Chondrocyte (in vitro differentiated cells): ENCODE measurements around the gene SNAPC4. TPM values are rescaled to one million over a fixed set of nuclear protein-coding genes. Genes with fewer than 3 reads are reported as not detected.

Experiments used
- DNase-seq: peaks from one replicate; pipeline ENCODE4 v3.0.0; 2021; ENCODE audit warnings: mixed read lengths, low spot score
- H3K27ac Mint-ChIP-seq: one replicate; pipeline ENCODE4 v1.8.0; 2021; ENCODE audit warnings: mild to moderate bottlenecking, moderate library complexity, mixed read lengths; ENCODE audit not compliant: unreplicated experiment
- H3K27me3 Mint-ChIP-seq: 2 replicates; pipeline ENCODE4 v1.8.0; 2021; ENCODE audit warnings: low read depth, mixed read lengths
- H3K36me3 Mint-ChIP-seq: 2 replicates; pipeline ENCODE4 v1.8.0; 2021; ENCODE audit warnings: low read depth, mixed read lengths
- H3K4me1 Mint-ChIP-seq: 2 replicates; pipeline ENCODE4 v1.8.0; 2021; ENCODE audit warnings: low read depth, mild to moderate bottlenecking, mixed read lengths
- H3K4me3 Mint-ChIP-seq: one replicate; pipeline ENCODE4 v1.8.0; 2021; ENCODE audit warnings: mild to moderate bottlenecking, moderate library complexity, mixed read lengths; ENCODE audit not compliant: unreplicated experiment
- H3K9me3 Mint-ChIP-seq: 2 replicates; pipeline ENCODE4 v1.8.0; 2021; ENCODE audit warnings: low read depth, mixed read lengths
- total RNA-seq: library from RNA; stranded (reverse); gene quantifications from 3 replicates; pipeline ENCODE4 v1.2.1, GENCODE V29; 2021
- TF ChIP-seq, protein P1 (sequence below): fragments of 200-600 bp; sonication (generic); IDR thresholded peaks from 2 replicates; pipeline ENCODE4 v1.5.0; 2021; ENCODE audit warnings: antibody characterized with exemption, mild to moderate bottlenecking, moderate library complexity

Gene SNAPC4
- total RNA-seq, 1 donor from 2014 or later = 7.9 TPM

DNA sequence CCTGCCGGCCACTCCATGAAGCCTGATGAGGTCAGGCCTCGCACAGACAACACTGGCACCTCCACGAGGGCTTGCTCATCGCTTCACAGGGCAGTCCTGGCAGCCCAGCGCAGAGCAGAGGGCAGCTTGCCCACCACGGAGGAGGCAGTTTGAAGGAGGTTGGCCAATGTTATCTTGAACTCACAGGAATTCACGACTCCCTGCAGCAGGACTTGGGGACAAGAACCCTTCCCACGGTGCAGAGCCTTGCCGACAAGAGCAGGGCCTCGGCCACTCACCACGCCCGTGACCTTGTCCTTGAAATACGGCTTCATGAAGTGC is 5.0 kb downstream of the SNAPC4 start:
- no peak overlapping the region for H3K4me3 Mint-ChIP-seq
- peaks cover 13% of the 10 kb centered on the region for H3K4me1 Mint-ChIP-seq
- TF ChIP-seq, protein P1, sequence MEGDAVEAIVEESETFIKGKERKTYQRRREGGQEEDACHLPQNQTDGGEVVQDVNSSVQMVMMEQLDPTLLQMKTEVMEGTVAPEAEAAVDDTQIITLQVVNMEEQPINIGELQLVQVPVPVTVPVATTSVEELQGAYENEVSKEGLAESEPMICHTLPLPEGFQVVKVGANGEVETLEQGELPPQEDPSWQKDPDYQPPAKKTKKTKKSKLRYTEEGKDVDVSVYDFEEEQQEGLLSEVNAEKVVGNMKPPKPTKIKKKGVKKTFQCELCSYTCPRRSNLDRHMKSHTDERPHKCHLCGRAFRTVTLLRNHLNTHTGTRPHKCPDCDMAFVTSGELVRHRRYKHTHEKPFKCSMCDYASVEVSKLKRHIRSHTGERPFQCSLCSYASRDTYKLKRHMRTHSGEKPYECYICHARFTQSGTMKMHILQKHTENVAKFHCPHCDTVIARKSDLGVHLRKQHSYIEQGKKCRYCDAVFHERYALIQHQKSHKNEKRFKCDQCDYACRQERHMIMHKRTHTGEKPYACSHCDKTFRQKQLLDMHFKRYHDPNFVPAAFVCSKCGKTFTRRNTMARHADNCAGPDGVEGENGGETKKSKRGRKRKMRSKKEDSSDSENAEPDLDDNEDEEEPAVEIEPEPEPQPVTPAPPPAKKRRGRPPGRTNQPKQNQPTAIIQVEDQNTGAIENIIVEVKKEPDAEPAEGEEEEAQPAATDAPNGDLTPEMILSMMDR = no peak
- no peak for DNase-seq
- H3K9me3 Mint-ChIP-seq = no peaks in the 10 kb centered on the region
- H3K27ac Mint-ChIP-seq = no peak overlapping the region
- no peaks in the 10 kb centered on the region for H3K27me3 Mint-ChIP-seq
- H3K36me3 Mint-ChIP-seq = peaks cover 13% of the 10 kb centered on the region

DNA sequence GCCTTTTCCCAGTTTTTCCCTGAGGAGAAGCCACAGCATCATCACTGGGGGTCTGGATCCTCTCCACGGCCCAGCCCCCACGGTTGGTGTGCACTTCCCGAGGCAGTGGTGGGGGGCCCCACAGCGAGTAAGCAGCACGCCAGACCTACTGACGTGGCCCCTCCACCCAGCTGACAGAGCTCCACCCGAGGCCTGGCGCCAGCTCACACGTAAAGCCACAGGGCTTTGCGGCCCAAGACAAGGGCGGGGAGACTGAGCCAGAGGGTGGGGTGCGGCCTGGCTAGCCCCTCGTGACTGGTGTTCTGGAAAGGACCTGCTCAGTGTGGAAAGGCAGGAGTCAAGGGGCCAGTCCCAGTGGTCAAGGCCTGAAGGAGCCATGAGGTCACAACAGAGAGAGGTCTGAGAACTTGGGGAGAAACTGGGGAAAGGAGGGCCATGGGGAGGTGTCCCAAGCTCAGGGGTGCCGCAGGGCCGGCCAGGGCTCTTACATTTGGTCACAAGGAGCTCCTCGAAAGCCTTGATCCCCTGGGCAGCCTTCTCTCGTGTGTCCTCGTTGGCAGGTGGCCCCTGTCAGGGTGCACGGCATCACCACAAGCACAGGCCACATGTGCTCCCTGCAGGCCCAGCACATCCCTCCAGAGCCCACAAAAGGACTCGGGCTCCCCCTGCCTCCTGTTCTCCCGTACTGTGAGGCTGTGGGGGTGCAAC is 5.5 kb downstream of the SNAPC4 start:
- Mint-ChIP-seq H3K9me3 (no peaks in the 10 kb centered on the region), H3K36me3 (peaks cover 16% of the 10 kb centered on the region), H3K27me3 (no peaks in the 10 kb centered on the region), H3K27ac (no peak overlapping the region), H3K4me3 (no peak overlapping the region), H3K4me1 (peaks cover 13% of the 10 kb centered on the region)
- no peak for DNase-seq
- TF ChIP-seq, protein P1 = no peak

DNA sequence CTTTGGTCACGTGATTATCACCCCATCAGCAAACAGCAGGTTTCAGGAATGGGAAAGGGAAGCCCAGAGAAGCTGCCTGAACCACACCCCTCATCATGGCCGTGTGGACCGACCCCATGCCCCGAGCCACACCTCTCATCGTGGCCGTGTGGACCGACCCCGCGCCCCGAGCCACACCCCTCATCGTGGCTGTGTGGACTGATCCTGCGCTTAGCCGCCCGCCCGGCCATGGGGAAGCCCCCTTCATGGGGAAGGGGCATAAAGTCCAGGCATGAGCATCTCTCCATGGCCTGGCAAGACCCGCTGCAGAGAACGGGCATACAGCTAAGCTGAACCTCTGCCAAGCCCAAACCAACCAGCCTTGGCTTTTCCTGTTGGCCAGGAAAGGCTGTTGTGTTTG is 6.4 kb downstream of the SNAPC4 start:
- no peaks in the 10 kb centered on the region for H3K27me3 Mint-ChIP-seq
- H3K4me3 Mint-ChIP-seq = no peak overlapping the region
- H3K9me3 Mint-ChIP-seq = no peaks in the 10 kb centered on the region
- no peak overlapping the region for H3K27ac Mint-ChIP-seq
- H3K4me1 Mint-ChIP-seq = peaks cover 5% of the 10 kb centered on the region
- TF ChIP-seq, protein P1 = no peak
- no peak for DNase-seq
- H3K36me3 Mint-ChIP-seq = peaks cover 19% of the 10 kb centered on the region

DNA sequence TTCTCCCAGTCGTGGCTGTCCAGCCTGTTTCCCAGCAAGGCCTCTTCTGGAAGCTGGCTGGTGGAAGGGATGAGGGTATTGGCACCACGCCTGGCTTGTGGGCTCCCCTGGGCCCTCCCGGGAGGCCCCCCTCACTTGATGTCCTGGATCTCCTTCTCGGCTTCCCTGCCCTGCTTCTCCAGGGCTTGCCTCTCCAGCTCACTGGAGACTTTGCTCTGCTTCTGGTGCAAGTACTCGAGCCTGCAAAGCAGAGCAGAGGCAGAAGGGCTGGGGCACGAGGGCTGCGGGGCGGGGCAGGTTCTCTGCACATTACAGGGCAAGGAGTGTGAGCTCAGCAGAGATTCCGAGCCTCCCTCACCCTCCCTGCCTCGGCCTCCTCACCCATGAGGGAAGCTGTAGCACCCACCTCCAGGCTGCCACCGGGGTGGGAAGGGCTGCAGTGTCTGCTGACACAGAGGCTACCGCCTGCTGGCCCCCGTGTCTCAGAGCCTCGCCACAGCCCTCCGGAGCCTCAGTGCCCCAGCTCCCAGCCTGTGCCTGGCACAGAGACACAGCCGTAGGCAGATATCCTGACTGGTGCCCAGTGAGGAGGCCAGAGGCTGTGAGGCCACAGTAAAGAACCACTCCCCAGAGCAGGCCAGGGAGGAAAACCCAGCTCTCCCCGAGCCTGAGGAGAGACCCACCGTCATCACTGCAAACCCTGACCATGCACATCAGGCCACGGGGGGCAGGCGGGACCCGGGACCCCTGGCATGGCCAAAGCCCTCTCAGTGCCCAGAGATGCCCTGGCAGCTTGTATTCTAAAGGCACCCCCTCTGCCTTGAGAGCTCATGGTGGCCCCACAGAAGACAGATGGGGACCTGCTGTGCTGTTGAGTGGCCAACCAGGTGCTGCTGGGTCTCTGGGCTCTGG is 7.2 kb downstream of the SNAPC4 start:
- TF ChIP-seq, protein P1 = no peak
- no peaks in the 10 kb centered on the region for H3K4me1 Mint-ChIP-seq
- no peak overlapping the region for H3K27ac Mint-ChIP-seq
- H3K4me3 Mint-ChIP-seq = no peak overlapping the region
- H3K27me3 Mint-ChIP-seq = no peaks in the 10 kb centered on the region
- DNase-seq = no peak
- H3K36me3 Mint-ChIP-seq = peaks cover 22% of the 10 kb centered on the region
- H3K9me3 Mint-ChIP-seq = no peaks in the 10 kb centered on the region

DNA sequence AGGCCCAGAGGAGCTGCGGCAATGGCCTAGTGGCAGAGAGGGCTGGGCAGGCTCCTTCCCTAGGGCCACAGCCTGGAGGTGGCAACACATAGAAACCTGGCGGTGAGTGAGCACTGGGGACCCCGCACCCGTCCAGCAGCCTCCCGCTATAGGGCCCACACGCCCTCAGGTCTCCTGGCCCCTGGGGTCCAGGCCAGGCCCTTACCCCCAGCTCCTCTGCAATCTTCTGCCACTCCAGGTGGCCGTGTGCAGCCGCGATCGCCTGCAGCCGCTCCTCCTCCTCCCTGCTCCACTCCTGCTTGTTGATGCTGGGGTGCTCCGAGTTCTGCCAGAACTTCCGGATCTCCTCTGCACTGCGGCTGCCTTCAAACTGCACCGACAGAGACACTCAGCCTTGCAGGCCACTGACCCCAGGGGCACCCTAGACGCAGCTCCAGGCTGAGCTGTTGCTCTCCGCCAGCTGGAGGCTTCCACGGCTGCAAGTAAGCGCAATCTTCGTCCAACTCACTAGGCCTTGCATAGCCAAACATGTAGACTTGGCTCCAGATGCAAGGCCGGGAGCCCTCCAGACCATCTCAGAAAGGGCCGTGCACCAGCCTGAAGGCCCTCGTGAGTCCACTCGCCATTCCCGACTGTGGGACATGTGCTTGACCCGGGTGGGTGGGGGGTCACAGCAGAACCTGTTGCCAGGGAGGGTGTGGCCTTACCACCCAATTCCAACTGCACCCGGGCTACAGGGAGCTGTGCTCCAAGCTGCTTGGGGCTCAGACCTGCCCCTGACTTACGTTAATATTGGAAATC is 8.0 kb downstream of the SNAPC4 start:
- no peak overlapping the region for H3K4me3 Mint-ChIP-seq
- peaks cover 27% of the 10 kb centered on the region for H3K36me3 Mint-ChIP-seq
- no peak for DNase-seq
- H3K27me3 Mint-ChIP-seq = no peaks in the 10 kb centered on the region
- H3K27ac Mint-ChIP-seq = no peak overlapping the region
- TF ChIP-seq, protein P1 = no peak
- no peaks in the 10 kb centered on the region for H3K9me3 Mint-ChIP-seq
- H3K4me1 Mint-ChIP-seq = no peaks in the 10 kb centered on the region
